HCT116 (cell line): Measurements from ENCODE around the gene OR2H2. TPM values are rescaled to one million over a fixed set of nuclear protein-coding genes. Genes with fewer than 3 reads are reported as not detected.

Experiments used
- ATAC-seq: fragments of 200-7000 bp; cut with Tn5 transposase; 2 replicates; pipeline ENCODE4 v1.9.1; 2020; ENCODE audit warnings: mild to moderate bottlenecking, moderate library complexity
- BruUV-seq: library from RNA; stranded (reverse); fragments of 400-500 nt; replicated peaks from 2 replicates; lab custom pipeline; 2021; lab: Mats Ljungman, UMichigan
- CTCF ChIA-PET: fragments of 300-600 bp; sonication (Branson Sonifier 250); formaldehyde crosslinking; loops from one replicate; lab custom pipeline; 2021; ENCODE audit warnings: antibody characterized with exemption; lab: Charles Lee
- POLR2A ChIA-PET: fragments of 300-600, 350-600 bp; sonication (Branson Sonifier 250); formaldehyde crosslinking; loops from one replicate; lab custom pipeline; 2021; ENCODE audit warnings: antibody characterized with exemption; lab: Charles Lee
- RAD21 ChIA-PET, 2 experiments: fragments of 300-600 bp; sonication (Branson Sonifier 250); formaldehyde crosslinking; loops; one replicate each; lab custom pipeline; 2023; ENCODE audit warnings: low total read pairs in 2 of 2; ENCODE audit not compliant: uncharacterized antibody in 2 of 2, unreplicated experiment in 2 of 2, low non-redundant PET in 1 of 2; lab: Charles Lee
- DNase-seq: peaks from one replicate; pipeline ENCODE4 v3.0.0-alpha.2; 2010; ENCODE audit warnings: low read depth, low spot score
- H2AFZ ChIP-seq: fragments of 200-600 bp; shearing (Covaris generic), sonication (generic); 2 replicates; pipeline ENCODE4 v1.6.1; 2017; ENCODE audit warnings: low read depth, mixed run types, mixed read lengths, antibody characterized with exemption, low read length; ENCODE audit not compliant: poor library complexity, severe bottlenecking
- H3K27ac ChIP-seq: 2 replicates; pipeline ENCODE4 v1.5.1; 2012; ENCODE audit warnings: low read depth, low read length
- H3K27me3 ChIP-seq: fragments of 200-600 bp; sonication (generic); 2 replicates; pipeline ENCODE4 v1.6.1; 2016; ENCODE audit warnings: mixed run types, low read length, mixed read lengths; ENCODE audit not compliant: insufficient read depth
- H3K36me3 ChIP-seq, 2 experiments: fragments of 200-500 bp in 1 of 2; fragments of 200-600 bp in 1 of 2; sonication (Bioruptor generic) in 1 of 2; sonication (generic) in 1 of 2; 2 replicates each; pipeline versions ENCODE4 v1.5.1 to v1.6.1; 2014 to 2016; ENCODE audit warnings: low read length in 2 of 2, inconsistent platforms in 1 of 2, mixed read lengths in 1 of 2, mixed run types in 1 of 2; ENCODE audit not compliant: insufficient read depth in 2 of 2, control insufficient read depth in 1 of 2
- H3K4me1 ChIP-seq, 2 experiments: fragments of 200-600 bp in 1 of 2; sonication (generic) in 1 of 2; 2 replicates each; pipeline versions ENCODE4 v1.5.1 to v1.6.1; 2012 to 2017; ENCODE audit warnings: low read length in 2 of 2, inconsistent platforms in 1 of 2, mild to moderate bottlenecking in 1 of 2, mixed read lengths in 1 of 2, mixed run types in 1 of 2, moderate library complexity in 1 of 2; ENCODE audit not compliant: insufficient read depth in 2 of 2, control insufficient read depth in 1 of 2
- H3K4me2 ChIP-seq: fragments of 200-600 bp; sonication (generic); 2 replicates; pipeline ENCODE4 v1.6.1; 2017; ENCODE audit warnings: mixed run types, low read length, mixed read lengths
- H3K4me3 ChIP-seq, 2 experiments: fragments of 200-600 bp in 1 of 2; sonication (generic) in 1 of 2; replicated peaks in 1 of 2; 2 replicates each; pipeline ENCODE4 v1.5.1; 2011 to 2016; ENCODE audit warnings: low read length in 2 of 2, control low read depth in 1 of 2, low read depth in 1 of 2, mild to moderate bottlenecking in 1 of 2, mixed read lengths in 1 of 2, mixed run types in 1 of 2
- H3K79me2 ChIP-seq: fragments of 200-600 bp; sonication (generic); 2 replicates; pipeline ENCODE4 v1.6.1; 2017; ENCODE audit warnings: mild to moderate bottlenecking, mixed run types, low read length, moderate library complexity, mixed read lengths; ENCODE audit not compliant: insufficient read depth
- H3K9ac ChIP-seq: fragments of 200-600 bp; sonication (generic); 2 replicates; pipeline ENCODE4 v1.6.1; 2016; ENCODE audit warnings: low read length, mixed read lengths
- H3K9me2 ChIP-seq: fragments of 200-600 bp; sonication (generic), shearing (Covaris generic); 2 replicates; pipeline ENCODE4 v1.6.1; 2017; ENCODE audit warnings: mixed run types, mild to moderate bottlenecking, moderate library complexity; ENCODE audit not compliant: insufficient read depth
- H3K9me3 ChIP-seq, 2 experiments: fragments of 200-500 bp in 1 of 2; fragments of 200-600 bp in 1 of 2; sonication (Bioruptor generic) in 1 of 2; sonication (generic) in 1 of 2; 2 replicates each; pipeline ENCODE4 v1.6.1; 2014 to 2017; ENCODE audit warnings: low read length in 2 of 2, mixed read lengths in 2 of 2, inconsistent platforms in 1 of 2, low read depth in 1 of 2, mild to moderate bottlenecking in 1 of 2, mixed run types in 1 of 2, moderate library complexity in 1 of 2; ENCODE audit not compliant: control insufficient read depth in 1 of 2, insufficient read depth in 1 of 2
- H4K20me1 ChIP-seq: fragments of 200-600 bp; sonication (generic), shearing (Covaris generic); 2 replicates; pipeline ENCODE4 v1.6.1; 2017; ENCODE audit warnings: mixed run types, mild to moderate bottlenecking, moderate library complexity; ENCODE audit not compliant: insufficient read depth
- CBX3 ChIP-seq: IDR thresholded peaks from 2 replicates; pipeline ENCODE4 v1.6.1; 2012; ENCODE audit warnings: low read depth
- CEBPB ChIP-seq: IDR thresholded peaks from 2 replicates; pipeline ENCODE4 v1.6.1; 2012; ENCODE audit warnings: low read depth
- EGR1 ChIP-seq: IDR thresholded peaks from 2 replicates; pipeline ENCODE4 v1.6.1; 2012; ENCODE audit warnings: low read depth
- ELF1 ChIP-seq: IDR thresholded peaks from 2 replicates; pipeline ENCODE4 v1.6.1; 2012; ENCODE audit warnings: low read depth, borderline replicate concordance
- EZH2phosphoT487 ChIP-seq: fragments of 200-600 bp; IDR thresholded peaks from 2 replicates; pipeline ENCODE4 v1.6.1; 2018; ENCODE audit warnings: antibody characterized with exemption, borderline replicate concordance
- JUND ChIP-seq: IDR thresholded peaks from 2 replicates; pipeline ENCODE4 v1.6.1; 2012
- POLR2A ChIP-seq: IDR thresholded peaks from 2 replicates; pipeline ENCODE4 v1.7.0; 2011; ENCODE audit warnings: borderline replicate concordance; ENCODE audit not compliant: insufficient read depth, insufficient read length; ENCODE audit errors: extremely low read depth
- POLR2AphosphoS5 ChIP-seq: IDR thresholded peaks from 2 replicates; pipeline ENCODE4 v1.6.1; 2011; ENCODE audit warnings: mild to moderate bottlenecking, low read depth, low read length, moderate library complexity
- SIN3A ChIP-seq: IDR thresholded peaks from 2 replicates; pipeline ENCODE4 v1.6.1; 2012; ENCODE audit warnings: low read depth
- SP1 ChIP-seq: IDR thresholded peaks from 2 replicates; pipeline ENCODE4 v1.6.1; 2012; ENCODE audit warnings: low read depth
- SRF ChIP-seq: IDR thresholded peaks from 2 replicates; pipeline ENCODE4 v1.6.1; 2012; ENCODE audit warnings: low read depth
- YY1 ChIP-seq: IDR thresholded peaks from 2 replicates; pipeline ENCODE4 v1.6.1; 2011; ENCODE audit warnings: low read length, low read depth, moderate library complexity, mild to moderate bottlenecking; ENCODE audit not compliant: insufficient replicate concordance; ENCODE audit errors: extremely low read depth
- ZFX ChIP-seq: fragments of 450-650 bp; IDR thresholded peaks from 2 replicates; pipeline ENCODE4 v1.6.1; 2017
- ZNF274 ChIP-seq: fragments of 200-500 bp; sonication (Bioruptor generic); IDR thresholded peaks from 2 replicates; pipeline ENCODE4 v1.6.1; 2014; ENCODE audit warnings: mild to moderate bottlenecking, low read depth, low read length, inconsistent platforms
- intact Hi-C: fragments of 100-400 bp; cut with micrococcal nuclease; formaldehyde crosslinking; loops from 2 replicates; pipeline ENCODE4 v1.10.0; 2022
- total RNA-seq: library from RNA; stranded (reverse); gene quantifications from one replicate; pipeline ENCODE4 v1.2.1, GENCODE V29; 2021; ENCODE audit not compliant: unreplicated experiment
- TF ChIP-seq, protein P1 (sequence below): IDR thresholded peaks from 2 replicates; pipeline ENCODE4 v1.6.1; 2012
- TF ChIP-seq, protein P2 (sequence below): IDR thresholded peaks from 2 replicates; pipeline ENCODE4 v1.6.1; 2012; ENCODE audit warnings: low read depth
- TF ChIP-seq, protein P3 (sequence below): IDR thresholded peaks from 2 replicates; pipeline ENCODE4 v1.6.1; 2011; ENCODE audit warnings: mild to moderate bottlenecking, low read length, moderate library complexity; ENCODE audit not compliant: insufficient replicate concordance; ENCODE audit errors: extremely low read depth

The OR2H2 gene
- total RNA-seq, 1 experiment from 2014 or later: not detected

DNA sequence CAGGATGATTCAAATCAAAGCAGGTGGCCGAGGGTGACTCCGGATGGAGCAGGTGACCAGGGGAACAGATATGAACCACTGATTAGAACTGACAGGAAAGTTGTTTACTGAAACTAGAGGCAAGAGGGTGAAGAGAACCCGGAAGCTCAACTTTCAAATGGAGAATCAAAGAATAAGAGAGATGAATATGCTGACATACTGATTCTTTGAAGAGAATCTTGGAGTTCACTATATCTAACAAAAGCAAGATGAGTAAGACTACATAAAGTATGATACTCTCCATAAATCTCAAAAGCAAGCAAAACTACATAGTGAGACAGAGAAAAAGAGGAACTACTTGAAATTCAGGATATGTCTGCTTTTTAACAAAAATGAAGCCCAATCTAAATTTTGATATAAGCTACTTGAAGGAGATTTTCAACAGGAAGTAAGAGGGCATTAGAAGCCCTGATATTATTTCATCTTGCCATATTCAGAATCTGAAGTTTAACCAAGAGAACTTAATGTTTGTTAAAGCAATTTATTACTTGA lies 21.4 kb upstream of the OR2H2 start:
- RAD21 ChIA-PET: no interaction called here
- H3K9me3 ChIP-seq: no peaks in the 10 kb centered on the region
- no peaks in the 10 kb centered on the region for H3K9me2 ChIP-seq
- H3K4me1 ChIP-seq: no peaks in the 10 kb centered on the region
- no peaks in the 10 kb centered on the region for H3K36me3 ChIP-seq
- ATAC-seq (no peak), DNase-seq (no peak)
- no peak overlapping the region for H3K4me2 ChIP-seq
- H3K27ac ChIP-seq: no peak overlapping the region
- H3K4me3 ChIP-seq: no peak overlapping the region
- no peaks in the 10 kb centered on the region for H3K27me3 ChIP-seq
- no TSS peak for BruUV-seq
- no peak for TF ChIP-seq ELF1
- TF ChIP-seq EGR1: no peak
- no peak for TF ChIP-seq POLR2A
- TF ChIP-seq, protein P1, sequence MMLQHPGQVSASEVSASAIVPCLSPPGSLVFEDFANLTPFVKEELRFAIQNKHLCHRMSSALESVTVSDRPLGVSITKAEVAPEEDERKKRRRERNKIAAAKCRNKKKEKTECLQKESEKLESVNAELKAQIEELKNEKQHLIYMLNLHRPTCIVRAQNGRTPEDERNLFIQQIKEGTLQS: no peak
- no peak for TF ChIP-seq POLR2AphosphoS5
- no peak for TF ChIP-seq SIN3A
- no peak for TF ChIP-seq JUND
- TF ChIP-seq EZH2phosphoT487: no peak
- no peak for TF ChIP-seq SRF
- TF ChIP-seq ZNF274: no peak
- TF ChIP-seq ZFX: no peak
- TF ChIP-seq CEBPB: no peak
- no peak for TF ChIP-seq YY1
- POLR2A ChIA-PET: no interaction called here
- no peak overlapping the region for H3K9ac ChIP-seq
- CTCF ChIA-PET: no interaction called here
- intact Hi-C loops: no loop called here
- no peak overlapping the region for H2AFZ ChIP-seq
- H3K79me2 ChIP-seq: no peaks in the 10 kb centered on the region
- no peaks in the 10 kb centered on the region for H4K20me1 ChIP-seq

DNA sequence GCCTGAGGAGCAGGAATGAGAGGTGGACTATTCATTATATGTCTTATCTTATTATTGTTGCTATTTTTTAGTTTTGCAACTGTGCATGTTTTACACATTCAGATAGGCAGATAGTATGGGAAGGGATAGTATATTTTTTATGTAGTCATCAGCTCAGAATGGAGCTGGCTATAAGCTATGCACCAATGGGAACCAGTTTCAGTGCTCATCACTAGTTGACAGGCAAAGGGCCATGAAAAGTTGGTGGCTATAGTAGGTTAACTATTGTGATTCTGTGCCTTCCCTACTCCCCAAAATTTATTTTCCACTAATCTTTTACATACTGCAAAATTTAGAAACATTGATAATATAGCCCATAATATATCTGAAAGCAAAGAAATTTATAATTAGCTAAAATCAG lies 20.0 kb upstream of the OR2H2 start:
- no peak overlapping the region for H2AFZ ChIP-seq
- H3K4me3 ChIP-seq: no peak overlapping the region
- no peak for DNase-seq
- BruUV-seq: no TSS peak
- H3K9me2 ChIP-seq: no peaks in the 10 kb centered on the region
- intact Hi-C loops: no loop called here
- no peaks in the 10 kb centered on the region for H3K4me1 ChIP-seq
- H3K4me2 ChIP-seq: no peak overlapping the region
- no peaks in the 10 kb centered on the region for H3K27me3 ChIP-seq
- H3K27ac ChIP-seq: no peak overlapping the region
- H3K9me3 ChIP-seq: no peaks in the 10 kb centered on the region
- H4K20me1 ChIP-seq: no peaks in the 10 kb centered on the region
- CTCF ChIA-PET: no interaction called here
- no peaks in the 10 kb centered on the region for H3K79me2 ChIP-seq
- H3K9ac ChIP-seq: no peak overlapping the region
- ATAC-seq: no peak
- RAD21 ChIA-PET: no interaction called here
- POLR2A ChIA-PET: no interaction called here
- no peaks in the 10 kb centered on the region for H3K36me3 ChIP-seq
- no peak for TF ChIP-seq YY1
- TF ChIP-seq JUND: no peak
- no peak for TF ChIP-seq ZNF274
- TF ChIP-seq, protein P2, sequence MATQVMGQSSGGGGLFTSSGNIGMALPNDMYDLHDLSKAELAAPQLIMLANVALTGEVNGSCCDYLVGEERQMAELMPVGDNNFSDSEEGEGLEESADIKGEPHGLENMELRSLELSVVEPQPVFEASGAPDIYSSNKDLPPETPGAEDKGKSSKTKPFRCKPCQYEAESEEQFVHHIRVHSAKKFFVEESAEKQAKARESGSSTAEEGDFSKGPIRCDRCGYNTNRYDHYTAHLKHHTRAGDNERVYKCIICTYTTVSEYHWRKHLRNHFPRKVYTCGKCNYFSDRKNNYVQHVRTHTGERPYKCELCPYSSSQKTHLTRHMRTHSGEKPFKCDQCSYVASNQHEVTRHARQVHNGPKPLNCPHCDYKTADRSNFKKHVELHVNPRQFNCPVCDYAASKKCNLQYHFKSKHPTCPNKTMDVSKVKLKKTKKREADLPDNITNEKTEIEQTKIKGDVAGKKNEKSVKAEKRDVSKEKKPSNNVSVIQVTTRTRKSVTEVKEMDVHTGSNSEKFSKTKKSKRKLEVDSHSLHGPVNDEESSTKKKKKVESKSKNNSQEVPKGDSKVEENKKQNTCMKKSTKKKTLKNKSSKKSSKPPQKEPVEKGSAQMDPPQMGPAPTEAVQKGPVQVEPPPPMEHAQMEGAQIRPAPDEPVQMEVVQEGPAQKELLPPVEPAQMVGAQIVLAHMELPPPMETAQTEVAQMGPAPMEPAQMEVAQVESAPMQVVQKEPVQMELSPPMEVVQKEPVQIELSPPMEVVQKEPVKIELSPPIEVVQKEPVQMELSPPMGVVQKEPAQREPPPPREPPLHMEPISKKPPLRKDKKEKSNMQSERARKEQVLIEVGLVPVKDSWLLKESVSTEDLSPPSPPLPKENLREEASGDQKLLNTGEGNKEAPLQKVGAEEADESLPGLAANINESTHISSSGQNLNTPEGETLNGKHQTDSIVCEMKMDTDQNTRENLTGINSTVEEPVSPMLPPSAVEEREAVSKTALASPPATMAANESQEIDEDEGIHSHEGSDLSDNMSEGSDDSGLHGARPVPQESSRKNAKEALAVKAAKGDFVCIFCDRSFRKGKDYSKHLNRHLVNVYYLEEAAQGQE: no peak
- TF ChIP-seq SP1: no peak
- TF ChIP-seq, protein P3, sequence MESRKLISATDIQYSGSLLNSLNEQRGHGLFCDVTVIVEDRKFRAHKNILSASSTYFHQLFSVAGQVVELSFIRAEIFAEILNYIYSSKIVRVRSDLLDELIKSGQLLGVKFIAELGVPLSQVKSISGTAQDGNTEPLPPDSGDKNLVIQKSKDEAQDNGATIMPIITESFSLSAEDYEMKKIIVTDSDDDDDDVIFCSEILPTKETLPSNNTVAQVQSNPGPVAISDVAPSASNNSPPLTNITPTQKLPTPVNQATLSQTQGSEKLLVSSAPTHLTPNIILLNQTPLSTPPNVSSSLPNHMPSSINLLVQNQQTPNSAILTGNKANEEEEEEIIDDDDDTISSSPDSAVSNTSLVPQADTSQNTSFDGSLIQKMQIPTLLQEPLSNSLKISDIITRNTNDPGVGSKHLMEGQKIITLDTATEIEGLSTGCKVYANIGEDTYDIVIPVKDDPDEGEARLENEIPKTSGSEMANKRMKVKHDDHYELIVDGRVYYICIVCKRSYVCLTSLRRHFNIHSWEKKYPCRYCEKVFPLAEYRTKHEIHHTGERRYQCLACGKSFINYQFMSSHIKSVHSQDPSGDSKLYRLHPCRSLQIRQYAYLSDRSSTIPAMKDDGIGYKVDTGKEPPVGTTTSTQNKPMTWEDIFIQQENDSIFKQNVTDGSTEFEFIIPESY: no peak
- TF ChIP-seq EZH2phosphoT487: no peak
- TF ChIP-seq ELF1: no peak
- no peak for TF ChIP-seq EGR1
- TF ChIP-seq CBX3: no peak
